ENCODE data around the gene PARD6G.

PARD6G gene

GRCh38 chr18:80133124-80133523 is 114.2 kb downstream of the PARD6G start:
- TF ChIP-seq CTCF (IDR thresholded peaks at IDR 0.05; ENCODE audit: low read length), result no peak
- no peak for TF ChIP-seq EZH2 (IDR thresholded peaks at IDR 0.05; ENCODE audit: borderline replicate concordance, low read length)
- no peak overlapping the region for H2AFZ ChIP-seq (ENCODE audit: low read length)
- H4K20me1 ChIP-seq (ENCODE audit: insufficient read depth, low read length), result no peaks in the 10 kb centered on the region
- no peak overlapping the region for H3K4me2 ChIP-seq (ENCODE audit: low read length)
- no peak overlapping the region for H3K9ac ChIP-seq (ENCODE audit: low read length)
- no peaks in the 10 kb centered on the region for H3K9me3 ChIP-seq (ENCODE audit: low read length)
- H3K27me3 ChIP-seq (ENCODE audit: insufficient read depth, low read length), result no peaks in the 10 kb centered on the region
- H3K4me3 ChIP-seq (ENCODE audit: low read depth, low read length, poor library complexity, severe bottlenecking), result no peak overlapping the region
- no peaks in the 10 kb centered on the region for H3K9me2 ChIP-seq (ENCODE audit: low read depth, low read length)
- H3K36me3 ChIP-seq (ENCODE audit: insufficient read depth, low read length), result peaks cover 57% of the 10 kb centered on the region
- H3F3A ChIP-seq (ENCODE audit: insufficient read depth, low read length), result no peaks in the 10 kb centered on the region
- H3K79me2 ChIP-seq (ENCODE audit: insufficient read depth, low read length), result peaks cover 10% of the 10 kb centered on the region
- no peak overlapping the region for H3K27ac ChIP-seq (ENCODE audit: low read depth, low read length, poor library complexity, severe bottlenecking)
- no peaks in the 10 kb centered on the region for H3K4me1 ChIP-seq (ENCODE audit: insufficient read depth, low read length, severe bottlenecking)

GRCh38 chr18:80132180-80132812 is 115.0 kb downstream of the PARD6G start:
- Histone ChIP-seq H3F3A (ENCODE audit: insufficient read depth, low read length) (no peaks in the 10 kb centered on the region), H3K27ac (ENCODE audit: low read depth, low read length, poor library complexity, severe bottlenecking) (no peak overlapping the region), H2AFZ (ENCODE audit: low read length) (no peak overlapping the region), H3K9me3 (ENCODE audit: low read length) (no peaks in the 10 kb centered on the region), H3K27me3 (ENCODE audit: insufficient read depth, low read length) (no peaks in the 10 kb centered on the region), H3K4me2 (ENCODE audit: low read length) (no peak overlapping the region), H3K4me1 (ENCODE audit: insufficient read depth, low read length, severe bottlenecking) (no peaks in the 10 kb centered on the region), H3K9ac (ENCODE audit: low read length) (no peak overlapping the region), H3K4me3 (ENCODE audit: low read depth, low read length, poor library complexity, severe bottlenecking) (no peak overlapping the region), H3K36me3 (ENCODE audit: insufficient read depth, low read length) (peaks cover 57% of the 10 kb centered on the region), H3K9me2 (ENCODE audit: low read depth, low read length) (no peaks in the 10 kb centered on the region), H4K20me1 (ENCODE audit: insufficient read depth, low read length) (no peaks in the 10 kb centered on the region), H3K79me2 (ENCODE audit: insufficient read depth, low read length) (peaks cover 19% of the 10 kb centered on the region)
- no peak for TF ChIP-seq CTCF (IDR thresholded peaks at IDR 0.05; ENCODE audit: low read length)
- no peak for TF ChIP-seq EZH2 (IDR thresholded peaks at IDR 0.05; ENCODE audit: borderline replicate concordance, low read length)

GRCh38 chr18:80130555-80130954 is 116.8 kb downstream of the PARD6G start:
- Histone ChIP-seq H3K4me1 (ENCODE audit: insufficient read depth, low read length, severe bottlenecking) (no peaks in the 10 kb centered on the region), H3K9me2 (ENCODE audit: low read depth, low read length) (no peaks in the 10 kb centered on the region), H3K36me3 (ENCODE audit: insufficient read depth, low read length) (peaks cover 51% of the 10 kb centered on the region), H4K20me1 (ENCODE audit: insufficient read depth, low read length) (no peaks in the 10 kb centered on the region), H3K79me2 (ENCODE audit: insufficient read depth, low read length) (peaks cover 34% of the 10 kb centered on the region), H3K27ac (ENCODE audit: low read depth, low read length, poor library complexity, severe bottlenecking) (no peak overlapping the region), H3K27me3 (ENCODE audit: insufficient read depth, low read length) (no peaks in the 10 kb centered on the region), H3K9me3 (ENCODE audit: low read length) (no peaks in the 10 kb centered on the region), H3K4me3 (ENCODE audit: low read depth, low read length, poor library complexity, severe bottlenecking) (no peak overlapping the region), H3K9ac (ENCODE audit: low read length) (no peak overlapping the region), H3K4me2 (ENCODE audit: low read length) (no peak overlapping the region), H2AFZ (ENCODE audit: low read length) (no peak overlapping the region), H3F3A (ENCODE audit: insufficient read depth, low read length) (no peaks in the 10 kb centered on the region)
- no peak for TF ChIP-seq EZH2 (IDR thresholded peaks at IDR 0.05; ENCODE audit: borderline replicate concordance, low read length)
- no peak for TF ChIP-seq CTCF (IDR thresholded peaks at IDR 0.05; ENCODE audit: low read length)

Measured in OCI-LY1 (cell line).